IPS-18a (cell line): ENCODE measurements around the gene TAAR9.

Experiments used
- H3K27ac ChIP-seq: one replicate; pipeline ENCODE4 v1.5.1; 2013; ENCODE audit warnings: low read length
- H3K27me3 ChIP-seq: one replicate; pipeline ENCODE4 v1.6.1; 2013; ENCODE audit warnings: mild to moderate bottlenecking, low read length; ENCODE audit not compliant: control insufficient read depth, insufficient read depth
- H3K36me3 ChIP-seq: one replicate; pipeline ENCODE4 v1.6.1; 2013; ENCODE audit warnings: low read depth, low read length; ENCODE audit not compliant: control insufficient read depth
- H3K4me1 ChIP-seq: one replicate; pipeline ENCODE4 v1.6.1; 2013; ENCODE audit warnings: low read depth, low read length; ENCODE audit not compliant: control insufficient read depth
- H3K4me3 ChIP-seq: one replicate; pipeline ENCODE4 v1.5.1; 2013; ENCODE audit warnings: low read length
- H3K9ac ChIP-seq: one replicate; pipeline ENCODE4 v1.6.1; 2013; ENCODE audit warnings: mild to moderate bottlenecking, low read length, moderate library complexity
- H3K9me3 ChIP-seq: one replicate; pipeline ENCODE4 v1.6.1; 2013; ENCODE audit warnings: low read depth, low read length; ENCODE audit not compliant: control insufficient read depth

TAAR9 gene

DNA sequence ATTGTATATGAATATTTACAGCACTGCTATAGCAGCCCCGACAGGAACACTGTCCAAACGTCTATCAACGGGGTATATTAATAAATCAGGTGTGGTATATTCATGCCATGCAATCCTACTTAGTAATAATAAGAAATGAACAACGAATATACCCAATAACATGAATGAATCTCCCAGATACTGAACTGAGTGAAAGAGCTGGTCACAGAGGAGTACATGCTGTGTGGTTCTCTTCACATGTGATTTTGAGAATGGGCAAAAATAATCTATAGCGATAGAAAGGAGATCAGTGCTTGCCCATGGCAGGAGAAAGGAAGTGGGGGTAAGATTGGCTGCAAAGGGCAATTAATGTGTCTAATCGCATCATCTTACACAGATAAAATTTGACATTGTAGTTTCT is 28.3 kb downstream of the TAAR9 start:
- H3K27ac ChIP-seq, result no peak overlapping the region
- no peak overlapping the region for H3K9ac ChIP-seq
- H3K4me1 ChIP-seq, result peaks cover 17% of the 10 kb centered on the region
- no peaks in the 10 kb centered on the region for H3K9me3 ChIP-seq
- H3K27me3 ChIP-seq, result no peaks in the 10 kb centered on the region
- H3K4me3 ChIP-seq, result no peak overlapping the region
- no peaks in the 10 kb centered on the region for H3K36me3 ChIP-seq

- H3K4me3 ChIP-seq, result no peak overlapping the region
- H3K36me3 ChIP-seq, result no peaks in the 10 kb centered on the region
- H3K27ac ChIP-seq, result no peak overlapping the region
- H3K4me1 ChIP-seq, result peaks cover 18% of the 10 kb centered on the region
- H3K27me3 ChIP-seq, result no peaks in the 10 kb centered on the region
- H3K9ac ChIP-seq, result no peak overlapping the region
- no peaks in the 10 kb centered on the region for H3K9me3 ChIP-seq
Measured at GRCh38 chr6:132567566-132567965, 29.5 kb downstream of the TAAR9 start.

GRCh38 chr6:132568611-132569010 is 30.5 kb downstream of the TAAR9 start:
- Histone ChIP-seq H3K36me3 (no peaks in the 10 kb centered on the region), H3K27ac (no peak overlapping the region), H3K9me3 (no peaks in the 10 kb centered on the region), H3K9ac (no peak overlapping the region), H3K27me3 (no peaks in the 10 kb centered on the region), H3K4me3 (no peak overlapping the region), H3K4me1 (peaks cover 18% of the 10 kb centered on the region)

DNA sequence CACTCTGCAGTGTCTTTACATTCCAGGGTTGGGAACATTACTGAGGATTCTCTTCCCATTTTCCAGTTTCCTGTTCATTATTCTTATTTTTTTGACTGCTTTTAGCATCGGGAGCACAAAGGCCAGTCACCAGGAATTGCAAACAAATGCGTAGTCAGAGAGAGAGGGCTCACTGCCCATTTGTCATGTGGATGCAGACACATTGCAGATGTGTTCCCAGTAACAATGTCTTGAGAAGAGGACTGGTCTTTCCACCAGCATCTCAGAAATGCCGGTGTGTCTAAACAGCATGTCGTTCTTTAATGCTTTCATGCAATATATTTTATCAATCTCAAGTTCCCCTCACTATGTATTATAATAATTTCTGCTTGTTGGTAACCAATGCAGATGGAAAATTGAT is 31.1 kb downstream of the TAAR9 start:
- no peak overlapping the region for H3K27ac ChIP-seq
- H3K4me1 ChIP-seq, result peaks cover 18% of the 10 kb centered on the region
- H3K4me3 ChIP-seq, result no peak overlapping the region
- H3K27me3 ChIP-seq, result no peaks in the 10 kb centered on the region
- H3K36me3 ChIP-seq, result no peaks in the 10 kb centered on the region
- no peaks in the 10 kb centered on the region for H3K9me3 ChIP-seq
- no peak overlapping the region for H3K9ac ChIP-seq

DNA sequence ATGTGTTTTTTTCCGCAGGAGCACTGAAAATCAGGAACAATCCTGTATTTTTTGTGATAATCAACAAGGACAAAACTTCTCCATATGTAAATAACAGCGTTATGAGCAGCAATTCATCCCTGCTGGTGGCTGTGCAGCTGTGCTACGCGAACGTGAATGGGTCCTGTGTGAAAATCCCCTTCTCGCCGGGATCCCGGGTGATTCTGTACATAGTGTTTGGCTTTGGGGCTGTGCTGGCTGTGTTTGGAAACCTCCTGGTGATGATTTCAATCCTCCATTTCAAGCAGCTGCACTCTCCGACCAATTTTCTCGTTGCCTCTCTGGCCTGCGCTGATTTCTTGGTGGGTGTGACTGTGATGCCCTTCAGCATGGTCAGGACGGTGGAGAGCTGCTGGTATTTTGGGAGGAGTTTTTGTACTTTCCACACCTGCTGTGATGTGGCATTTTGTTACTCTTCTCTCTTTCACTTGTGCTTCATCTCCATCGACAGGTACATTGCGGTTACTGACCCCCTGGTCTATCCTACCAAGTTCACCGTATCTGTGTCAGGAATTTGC is 32.2 kb downstream of the TAAR9 start, which contains the start of gene TAAR6:
Gene TAAR6 (plus strand): TSS at position 102 of the 557 bp plus-strand sequence. CDS start 0 bp downstream, at position 102.
- no peaks in the 10 kb centered on the region for H3K9me3 ChIP-seq
- no peak within 1 kb of the TSS for H3K4me3 ChIP-seq
- H3K27me3 ChIP-seq, result no peaks in the 10 kb centered on the region
- H3K36me3 ChIP-seq, result no peaks in the 10 kb centered on the region
- no peak within 1 kb of the TSS for H3K27ac ChIP-seq
- H3K9ac ChIP-seq, result no peak within 1 kb of the TSS
- H3K4me1 ChIP-seq, result peaks cover 18% of the 10 kb centered on the region

- Histone ChIP-seq H3K4me1 (peaks cover 18% of the 10 kb centered on the region), H3K27me3 (no peaks in the 10 kb centered on the region), H3K4me3 (no peak overlapping the region), H3K9ac (no peak overlapping the region), H3K9me3 (no peaks in the 10 kb centered on the region), H3K36me3 (no peaks in the 10 kb centered on the region), H3K27ac (no peak overlapping the region)
Measured at GRCh38 chr6:132571774-132572173, 33.7 kb downstream of the TAAR9 start.

GRCh38 chr6:132584698-132585097 is 46.6 kb downstream of the TAAR9 start:
- Histone ChIP-seq H3K27me3 (no peaks in the 10 kb centered on the region), H3K36me3 (no peaks in the 10 kb centered on the region), H3K9ac (no peak overlapping the region), H3K4me3 (no peak overlapping the region), H3K27ac (no peak overlapping the region), H3K9me3 (no peaks in the 10 kb centered on the region), H3K4me1 (no peaks in the 10 kb centered on the region)

DNA sequence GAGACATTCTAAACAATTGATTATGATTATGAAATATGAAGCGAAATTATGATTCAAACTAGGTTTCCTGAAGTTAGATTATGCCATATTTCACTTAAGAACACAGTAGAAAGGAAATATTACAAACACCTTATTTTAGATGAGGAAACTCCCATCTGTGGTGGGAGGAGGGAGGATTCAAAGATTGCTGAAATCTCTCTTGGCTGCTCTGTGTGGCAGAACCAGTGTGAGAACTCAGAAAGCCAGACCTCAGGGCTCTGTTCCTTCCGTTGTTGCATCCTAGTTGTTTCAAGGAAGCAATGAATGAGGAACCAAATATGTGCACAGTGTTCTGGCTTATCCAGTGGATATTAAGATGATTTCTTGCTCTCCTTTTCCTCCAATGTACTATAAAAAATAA is 49.3 kb downstream of the TAAR9 start:
- Histone ChIP-seq H3K9ac (no peak overlapping the region), H3K9me3 (no peaks in the 10 kb centered on the region), H3K27ac (no peak overlapping the region), H3K4me1 (no peaks in the 10 kb centered on the region), H3K27me3 (no peaks in the 10 kb centered on the region), H3K4me3 (no peak overlapping the region), H3K36me3 (no peaks in the 10 kb centered on the region)
